IPS DF 4.7 (cell line): ENCODE measurements around the gene CLCN7.
"Not testable (repeated sequence)": the region's sequence is repeated elsewhere in the genome, so short reads cannot be mapped to it uniquely, and the experiment has no call there.

Experiments used
- DNase-seq: peaks from one replicate; pipeline ENCODE4 v3.0.0-alpha.2; 2013; ENCODE audit warnings: low spot score; ENCODE audit errors: extremely low read depth

Gene CLCN7

DNA sequence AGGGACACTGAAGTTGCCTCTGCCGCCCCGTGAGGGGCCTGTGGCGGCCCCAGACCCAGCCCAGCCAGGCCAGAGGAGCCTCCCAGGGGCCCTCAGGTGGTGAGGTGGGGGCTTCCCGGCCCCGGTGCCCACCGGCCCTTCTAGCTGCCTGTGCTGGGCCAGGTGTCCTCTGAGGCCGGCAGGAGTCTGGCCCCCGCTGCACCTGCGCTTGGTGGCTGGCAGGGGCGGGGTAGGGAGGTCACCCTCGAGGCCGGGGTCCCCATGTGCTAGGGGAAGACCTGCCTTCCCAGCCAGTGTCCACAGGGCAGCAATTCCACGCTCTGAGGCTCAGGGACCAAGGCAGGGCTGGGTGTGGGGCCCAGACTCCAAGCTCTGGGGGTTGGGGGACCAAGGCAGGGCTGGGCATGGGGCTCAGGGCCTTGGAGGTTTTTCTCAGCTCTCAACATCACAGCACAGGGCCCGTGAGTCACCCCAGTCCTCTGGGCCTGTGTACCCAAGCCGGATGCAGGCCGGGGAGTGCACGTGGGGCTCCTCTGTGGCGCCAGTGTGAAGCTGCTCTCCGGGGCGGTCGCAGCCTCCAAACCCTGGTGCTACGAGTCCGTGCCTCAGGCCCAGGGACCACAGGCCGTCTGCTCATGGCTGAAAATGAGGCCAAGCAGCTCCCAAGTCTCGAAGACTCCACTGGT is 29.2 kb downstream of the CLCN7 start:
- no peak for DNase-seq

GRCh38 chr16:1444730-1445517 is 29.9 kb downstream of the CLCN7 start:
- no peak for DNase-seq

DNA sequence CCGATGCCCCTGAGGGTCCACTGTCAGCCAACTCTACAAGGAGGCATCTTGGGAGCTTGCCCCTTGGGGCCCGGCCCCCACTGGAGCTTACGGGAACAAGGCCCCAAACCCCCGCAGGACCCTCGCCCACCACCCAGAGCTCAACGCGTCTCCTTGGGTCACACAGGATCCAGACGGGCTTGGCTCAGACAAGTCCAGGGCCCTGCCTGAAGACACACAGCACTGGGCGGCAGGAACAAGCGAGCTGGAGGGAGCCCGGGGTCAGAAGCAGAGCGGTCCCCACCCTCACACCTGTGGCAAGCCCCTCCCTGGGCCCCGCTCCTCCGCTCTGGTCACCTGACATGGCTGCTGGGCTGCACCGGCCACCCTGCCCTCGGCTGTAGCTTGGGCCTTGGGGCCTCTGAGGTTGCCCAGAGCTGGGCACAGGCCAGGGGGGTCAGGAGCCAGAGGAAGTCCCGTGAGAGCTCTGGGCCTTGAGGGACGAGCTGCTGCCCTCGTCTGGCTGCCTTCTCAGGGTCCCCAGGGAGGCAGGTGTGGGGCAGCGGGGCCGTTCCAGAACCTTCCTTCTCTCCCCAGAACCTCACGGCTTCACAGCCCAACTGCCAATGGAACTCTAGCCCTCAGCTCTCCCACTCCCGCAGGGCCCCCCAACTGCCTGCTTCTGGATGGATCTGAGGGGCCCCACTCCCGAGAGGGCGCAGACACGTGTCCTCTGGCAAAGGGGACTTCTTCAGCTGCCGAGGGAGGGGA is 30.7 kb downstream of the CLCN7 start, which contains the start of gene CCDC154:
TSS of gene CCDC154 (minus strand) at position 577 of the 750 bp plus-strand sequence. CDS start at position 343, 234 bp downstream.
- no peak for DNase-seq

- no peak for DNase-seq
Measured at GRCh38 chr16:1443403-1443973, 31.3 kb downstream of the CLCN7 start.

DNA sequence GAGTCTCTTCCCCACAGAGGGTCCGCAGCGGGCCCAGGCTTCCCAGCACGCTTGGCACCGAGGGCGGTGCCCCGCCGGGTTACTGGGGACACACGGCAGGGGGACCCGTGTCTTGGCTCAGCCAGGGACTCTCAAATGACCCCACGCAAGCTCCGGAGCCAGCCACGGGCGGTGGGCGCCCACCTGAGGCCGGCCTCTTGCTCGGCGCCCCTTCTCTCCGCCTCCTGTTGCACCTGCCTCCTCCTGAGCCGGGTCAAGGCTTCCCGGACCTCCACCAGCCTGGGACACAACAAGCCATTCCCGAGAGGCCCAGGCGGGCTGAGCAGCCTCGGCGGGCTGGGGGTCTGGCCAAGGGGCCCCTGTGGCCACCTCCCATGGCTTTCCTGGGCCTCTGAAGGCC is 32.1 kb downstream of the CLCN7 start:
- no peak for DNase-seq

GRCh38 chr16:1441391-1441829 is 33.4 kb downstream of the CLCN7 start:
- DNase-seq = no peak

DNA sequence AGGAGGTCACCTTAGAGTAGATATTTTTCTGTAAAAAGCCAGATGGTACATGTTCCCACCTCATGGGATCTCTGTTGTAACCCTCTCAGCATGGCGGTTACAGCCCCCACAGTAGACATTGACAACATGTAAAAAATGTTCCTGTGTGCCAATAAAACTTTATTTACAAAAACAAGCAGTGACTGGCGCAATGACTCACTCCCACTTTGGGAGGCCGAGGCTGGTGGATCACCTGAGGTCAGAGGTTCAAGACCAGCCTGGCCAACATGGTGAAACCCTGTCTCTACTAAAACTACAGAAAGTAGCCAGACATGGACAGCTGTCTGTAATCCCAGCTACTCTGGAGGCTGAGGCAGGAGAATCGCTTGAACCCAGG is 35.1 kb downstream of the CLCN7 start:
- DNase-seq = not testable (repeated sequence)

GRCh38 chr16:1439058-1439698 is 35.6 kb downstream of the CLCN7 start:
- no peak for DNase-seq

- DNase-seq = no peak
Measured at GRCh38 chr16:1438229-1439057, 36.4 kb downstream of the CLCN7 start.

GRCh38 chr16:1437606-1438005 is 37.2 kb downstream of the CLCN7 start:
- no peak for DNase-seq

GRCh38 chr16:1436731-1437355 is 38.0 kb downstream of the CLCN7 start:
- no peak for DNase-seq

GRCh38 chr16:1435921-1436697 is 38.7 kb downstream of the CLCN7 start:
- no peak for DNase-seq

- DNase-seq = no peak
Measured at GRCh38 chr16:1434644-1435592, 39.9 kb downstream of the CLCN7 start.

DNA sequence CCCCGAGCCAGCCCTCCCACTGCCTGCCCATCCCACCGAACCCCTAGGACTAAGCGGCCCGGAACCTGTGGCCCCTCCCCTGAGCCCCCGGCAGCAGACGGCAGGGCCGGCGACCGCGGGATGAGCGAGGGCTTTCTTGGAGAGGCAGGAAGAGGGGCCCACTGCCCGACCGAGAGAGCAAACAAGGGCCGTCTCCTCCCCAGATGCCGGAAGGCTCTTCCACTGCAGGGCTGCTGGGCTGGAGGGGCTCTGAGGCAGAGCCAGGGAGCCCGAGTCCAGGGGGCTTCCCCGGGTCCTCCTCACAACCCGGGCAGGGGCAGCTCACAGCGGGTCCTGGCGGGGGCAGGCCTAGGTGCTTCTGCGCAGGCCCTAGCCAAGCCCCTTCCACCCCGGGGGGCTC is 41.1 kb downstream of the CLCN7 start:
- no peak for DNase-seq

GRCh38 chr16:1433263-1433560 is 41.6 kb downstream of the CLCN7 start:
- DNase-seq = no peak

GRCh38 chr16:1432388-1433262 is 42.2 kb downstream of the CLCN7 start:
- DNase-seq = no peak
